Activated CD8-positive, alpha-beta memory T cell treated with anti-CD3 and anti-CD28 coated beads for 1 hour (primary cell): ENCODE measurements around the gene DAP.
"Not testable (repeated sequence)": the region's sequence is repeated elsewhere in the genome, so short reads cannot be mapped to it uniquely, and the experiment has no call there.

Experiments used
- DNase-seq, 2 donors: peaks; one replicate each; pipeline ENCODE4 v3.0.0-alpha.2; 2020; ENCODE audit warnings: low read depth in 1 of 2; ENCODE audit errors: extremely low read depth in 1 of 2

Gene DAP

DNA sequence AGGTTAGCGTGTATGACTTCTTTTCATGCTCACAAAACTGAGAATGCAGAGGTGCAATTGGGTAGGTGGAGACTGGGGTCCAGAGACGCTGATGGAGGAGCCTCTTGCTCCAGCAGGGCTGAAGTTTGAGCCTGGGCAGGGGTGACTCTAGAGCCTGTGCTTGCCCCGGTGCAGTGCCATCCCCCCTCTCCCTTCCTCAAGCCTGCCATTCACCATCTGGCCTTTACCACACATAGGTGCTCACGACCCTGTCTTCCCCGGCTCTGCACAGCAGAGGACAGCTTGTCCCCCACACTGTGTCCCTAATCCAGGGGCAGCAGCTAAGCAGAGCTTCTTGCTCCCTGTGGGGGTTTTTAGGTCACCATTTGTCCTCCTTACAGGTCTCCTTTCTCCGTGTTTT lies 86.5 kb downstream of the DAP start:
- no peak for DNase-seq

- DNase-seq = no peak
Measured at GRCh38 chr5:10674096-10674495, 86.9 kb downstream of the DAP start.

- no peak for DNase-seq
Measured at GRCh38 chr5:10673407-10673806, 87.6 kb downstream of the DAP start.

DNA sequence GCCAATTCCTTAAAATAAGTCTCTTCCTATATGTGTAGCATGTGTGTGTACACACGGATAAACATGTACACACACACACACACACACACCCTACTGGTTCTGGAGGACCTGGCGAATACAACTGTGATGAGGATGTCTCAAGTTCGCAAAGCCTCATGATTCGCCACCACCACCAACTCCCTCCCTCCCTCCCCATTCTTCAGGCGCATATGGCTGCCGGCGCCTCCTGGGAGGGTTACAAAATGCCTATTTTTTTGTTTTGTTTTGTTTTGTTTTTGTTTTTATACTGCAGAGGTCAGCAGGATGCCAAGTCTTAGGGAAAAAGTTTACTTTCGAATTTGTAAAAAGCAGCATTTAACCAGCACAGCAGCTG lies 88.0 kb downstream of the DAP start:
- no peak for DNase-seq

GRCh38 chr5:10672146-10673016 lies 88.7 kb downstream of the DAP start:
- DNase-seq = no peak

DNA sequence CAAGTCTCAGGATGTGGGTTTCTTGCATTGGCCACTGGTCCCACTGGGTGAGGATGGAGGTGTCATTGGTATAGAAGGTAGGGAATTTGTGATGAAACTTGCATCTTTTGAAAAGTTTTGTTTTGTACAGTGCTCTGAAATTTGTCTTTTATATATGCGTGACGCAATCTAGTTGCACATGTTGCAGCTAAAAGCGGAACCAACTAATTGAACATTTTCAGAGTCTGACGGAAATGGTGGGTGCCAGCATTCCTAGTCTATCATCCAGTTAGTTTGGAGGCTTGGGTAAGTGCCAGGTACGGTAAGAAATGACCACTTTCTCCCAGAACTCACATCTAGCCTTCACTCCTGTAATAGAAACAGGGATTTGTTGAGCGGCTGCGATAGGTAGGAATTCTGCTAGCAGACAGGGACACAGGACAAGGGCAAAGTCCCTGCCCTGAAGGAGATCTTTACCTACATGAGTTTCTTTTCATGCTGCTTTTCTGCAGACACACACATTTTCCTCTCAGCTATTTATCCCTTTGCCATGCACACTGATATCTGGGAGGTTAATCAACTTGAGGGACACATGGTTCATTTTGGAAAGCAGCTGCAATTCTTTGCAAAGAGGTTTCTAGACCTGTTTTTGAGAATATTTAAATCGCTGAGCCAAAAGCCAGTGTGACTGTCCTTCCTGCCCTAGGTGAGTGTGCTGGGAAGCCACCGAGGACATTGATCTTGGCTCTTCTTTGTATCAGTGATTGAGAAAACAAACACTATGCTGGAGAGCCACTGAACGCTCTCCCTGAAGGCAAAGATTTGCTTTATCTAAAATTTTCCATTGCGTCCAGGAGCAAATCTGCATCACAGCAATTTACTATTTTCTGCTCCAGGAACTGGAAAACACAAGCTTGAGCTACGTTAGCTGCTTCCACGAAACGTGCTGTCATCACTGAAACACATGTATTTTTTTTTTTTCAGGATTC lies 89.7 kb downstream of the DAP start:
- no peak for DNase-seq

DNA sequence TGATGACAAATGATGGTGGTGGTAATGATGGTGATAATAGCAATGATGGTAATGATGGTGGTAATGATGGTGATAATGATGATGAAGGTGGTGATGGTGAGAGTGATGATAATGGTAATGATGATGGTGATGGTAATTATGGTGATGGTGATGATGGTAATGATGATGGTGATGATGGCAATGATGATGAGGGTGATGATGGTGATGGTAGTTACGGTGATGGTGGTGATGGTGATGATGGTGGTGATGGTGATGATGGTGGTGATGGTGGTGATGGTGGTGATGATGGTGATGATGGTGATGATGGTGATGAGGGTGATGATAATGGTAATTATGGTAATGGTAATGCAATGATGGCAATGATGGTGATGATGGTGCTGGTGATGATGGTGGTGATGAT lies 91.1 kb downstream of the DAP start:
- no peak for DNase-seq

DNA sequence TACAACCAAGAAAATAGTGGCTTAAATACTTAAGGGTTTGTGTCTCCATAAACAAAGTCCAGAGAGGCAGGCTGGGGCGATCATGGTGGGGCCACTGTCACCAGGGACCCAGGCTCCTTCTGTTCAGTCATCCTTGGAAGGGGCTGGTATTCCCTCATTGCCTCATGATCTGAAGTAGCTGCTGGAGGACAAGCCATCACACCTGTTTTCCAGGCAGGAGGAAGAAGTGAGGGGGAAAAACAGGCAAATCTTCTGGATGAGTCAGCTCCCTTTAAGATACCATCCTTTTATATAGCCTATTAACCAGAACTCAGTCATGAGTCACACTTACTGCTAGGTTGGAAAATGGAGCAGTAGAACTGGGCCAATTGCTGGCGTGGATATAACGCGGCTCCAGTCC lies 92.3 kb downstream of the DAP start:
- DNase-seq = no peak

- DNase-seq = no peak
Measured at GRCh38 chr5:10667431-10668057, 93.5 kb downstream of the DAP start.

GRCh38 chr5:10666531-10667299 lies 94.3 kb downstream of the DAP start:
- DNase-seq = no peak

- no peak for DNase-seq
Measured at GRCh38 chr5:10665799-10666198, 95.2 kb downstream of the DAP start.

DNA sequence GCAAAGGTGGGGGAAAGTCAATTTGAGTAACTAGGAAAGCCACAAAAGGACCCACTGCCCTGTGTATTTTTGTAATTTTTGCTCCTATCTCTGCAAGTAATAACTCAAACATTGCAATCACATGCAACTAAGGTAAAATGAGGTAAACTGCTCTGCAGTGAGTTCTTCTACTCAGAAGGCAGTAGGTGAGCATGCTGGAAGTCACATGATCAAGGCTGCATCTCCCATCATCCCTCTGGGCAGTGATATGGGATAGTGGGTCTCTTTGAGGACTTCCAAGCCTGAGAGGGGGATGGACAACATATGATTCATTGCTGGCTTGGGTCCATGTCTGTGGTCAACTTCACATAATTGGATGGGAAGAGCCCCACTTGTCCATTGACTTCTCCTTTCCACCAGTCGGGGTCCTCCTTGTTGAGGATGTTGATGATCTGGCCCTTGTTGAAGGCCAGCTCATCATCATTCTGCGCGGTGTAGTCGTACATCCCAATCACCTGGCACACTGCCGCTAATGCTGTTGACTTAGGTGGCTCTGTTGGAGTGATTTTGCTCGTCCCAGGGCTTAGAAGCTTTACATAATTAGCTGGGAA lies 96.8 kb downstream of the DAP start:
- DNase-seq = not testable (repeated sequence)

GRCh38 chr5:10663489-10664179 lies 97.4 kb downstream of the DAP start:
- no peak for DNase-seq

DNA sequence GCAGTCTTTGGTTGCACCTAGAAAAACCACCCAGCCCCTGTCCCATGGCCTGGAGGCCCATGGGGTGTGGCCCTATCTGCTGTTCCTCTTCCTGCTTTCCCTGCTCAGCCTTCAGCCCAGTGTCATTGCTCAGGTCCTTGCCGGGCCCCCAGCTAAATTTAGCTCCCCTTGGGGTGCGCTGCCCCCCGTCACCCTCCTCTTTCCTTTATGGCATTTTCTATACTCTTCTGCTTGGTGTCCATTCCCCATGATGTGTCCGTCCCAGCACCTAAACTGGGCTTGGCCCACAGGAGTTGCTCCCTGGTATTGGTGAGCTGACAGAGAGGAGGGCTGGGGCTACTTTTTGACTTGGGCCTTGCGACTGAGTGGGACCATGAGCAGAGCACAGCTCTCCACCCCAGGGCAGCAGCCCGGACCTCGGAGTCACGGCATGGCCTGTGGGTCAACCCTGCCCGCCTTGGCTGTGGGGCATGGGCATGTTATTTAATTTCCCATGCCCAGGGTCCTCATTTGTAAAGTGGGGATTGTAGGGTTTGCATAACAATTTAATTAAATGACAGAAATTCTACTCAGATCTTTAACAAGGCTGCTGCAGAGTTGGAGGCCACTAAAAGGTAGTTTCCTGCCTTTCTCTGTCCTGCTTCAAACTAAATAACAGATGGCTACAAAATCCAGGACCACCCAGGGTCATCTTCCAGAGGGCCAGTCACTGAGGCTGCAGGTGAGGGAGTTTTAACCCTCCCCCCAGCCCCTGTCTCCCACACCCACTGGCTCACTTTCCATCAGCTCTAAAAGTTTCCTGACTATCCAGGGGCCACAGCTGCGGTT lies 98.2 kb downstream of the DAP start:
- no peak for DNase-seq

DNA sequence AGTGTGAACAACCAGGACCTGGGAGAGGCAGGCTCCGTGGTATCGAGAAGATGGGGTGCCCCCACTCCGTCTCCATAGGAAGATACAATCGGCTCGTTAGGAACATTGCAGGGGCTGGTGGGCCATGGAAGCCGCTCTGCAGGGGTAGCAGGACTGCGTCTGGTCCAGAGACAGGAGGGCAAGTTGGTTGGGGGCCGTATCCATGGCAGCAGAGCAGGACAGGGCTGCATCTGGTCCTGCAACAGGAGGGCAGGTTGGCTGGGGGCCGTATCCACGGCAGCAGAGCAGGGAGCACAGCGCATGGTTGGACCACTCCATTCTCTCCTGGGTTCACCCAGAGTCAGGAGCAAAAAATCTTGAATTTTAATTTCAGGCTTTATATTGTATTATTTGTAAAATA lies 99.0 kb downstream of the DAP start:
- no peak for DNase-seq

DNA sequence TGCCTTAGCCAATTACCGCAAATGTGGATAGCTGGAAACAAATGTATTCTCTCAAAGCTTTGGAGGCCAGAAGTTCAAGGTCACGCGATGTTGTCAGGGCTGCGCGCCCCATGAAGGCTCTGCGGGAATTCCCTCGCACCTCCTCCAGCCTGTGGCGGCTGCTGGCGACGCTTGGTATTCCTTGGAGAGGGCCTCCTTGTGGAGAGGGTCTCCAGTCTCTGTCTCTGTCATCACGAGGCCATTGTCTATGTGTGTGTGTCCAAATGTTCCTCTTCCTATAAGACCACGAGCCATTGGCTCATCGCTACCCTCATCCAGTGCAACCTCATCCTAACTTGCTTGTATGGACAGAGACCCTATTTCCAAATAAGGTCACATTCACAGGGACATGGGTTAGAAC lies 99.6 kb downstream of the DAP start:
- DNase-seq = no peak

DNA sequence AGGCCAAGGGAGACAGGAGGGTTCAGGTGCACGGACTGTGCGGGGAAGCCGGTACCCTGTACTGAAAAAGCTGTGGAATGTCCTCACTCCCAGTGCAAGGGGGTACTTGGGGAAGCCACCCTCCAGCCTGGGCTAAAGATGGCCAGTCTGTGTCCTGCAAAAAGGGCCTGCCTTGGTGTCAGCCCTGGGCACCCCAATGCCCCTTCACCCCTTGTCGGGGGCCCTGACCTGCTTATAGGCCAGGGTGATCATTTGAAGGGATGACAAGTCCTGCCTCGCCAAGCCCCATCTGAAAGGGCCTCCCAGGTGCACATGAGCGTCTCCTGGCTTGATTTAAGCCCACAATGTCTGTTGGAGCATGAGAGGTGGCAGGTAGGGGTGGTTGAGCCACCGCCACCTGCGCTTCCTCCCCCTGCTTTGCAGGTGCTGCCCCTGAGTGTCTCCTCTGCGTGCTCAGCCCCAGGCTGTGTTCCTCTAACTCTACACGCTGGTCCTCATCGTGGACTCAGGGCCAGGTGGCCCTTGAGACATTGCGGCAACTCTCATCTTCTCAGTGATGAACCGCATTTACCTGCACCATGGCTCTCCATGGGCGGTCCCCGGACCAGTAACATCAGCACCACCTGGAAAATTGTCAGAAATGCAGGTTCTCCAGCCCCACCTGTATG lies 100.2 kb downstream of the DAP start:
- no peak for DNase-seq

- DNase-seq = no peak
Measured at GRCh38 chr5:10660135-10660534, 100.9 kb downstream of the DAP start.
